Endothelial cell of hepatic sinusoid (primary cell): ENCODE measurements around the gene OBSL1.

Experiments
- in situ Hi-C: cut with HindIII; loops from 2 replicates; pipeline ENCODE4 v1.10.0; 2017; ENCODE audit warnings: low sequenced_read_pairs

Gene OBSL1

GRCh38 chr2:219515874-219516629 is 55.3 kb downstream of the OBSL1 start:
- in situ Hi-C loops, result no loop called here

GRCh38 chr2:219514836-219515235 is 56.5 kb downstream of the OBSL1 start:
- in situ Hi-C loops, result no loop called here

GRCh38 chr2:219514196-219514761 is 57.1 kb downstream of the OBSL1 start, which contains the start of gene ASIC4:
Gene ASIC4 (plus strand): TSS chr2:219514482. CDS start chr2:219514725, 243 bp downstream.
- in situ Hi-C loops, result no loop called here

- in situ Hi-C loops, result no loop called here
Observed at GRCh38 chr2:219513787-219514186, 57.6 kb downstream of the OBSL1 start.

GRCh38 chr2:219512524-219513216 is 58.7 kb downstream of the OBSL1 start:
- in situ Hi-C loops, result no loop called here

- in situ Hi-C loops, result no loop called here
Observed at GRCh38 chr2:219511547-219512325, 59.6 kb downstream of the OBSL1 start.

- in situ Hi-C loops, result no loop called here
Observed at GRCh38 chr2:219510512-219511135, 60.7 kb downstream of the OBSL1 start.

- in situ Hi-C loops, result loop anchor here (5.0 kb wide), 1 partner anchor 38 kb away; no protein-coding TSS in a partner anchor
Observed at GRCh38 chr2:219509780-219510511, 61.4 kb downstream of the OBSL1 start.

- in situ Hi-C loops, result loop anchor here (5.0 kb wide), 1 partner anchor 37 kb away; no protein-coding TSS in a partner anchor
Observed at GRCh38 chr2:219508971-219509779, 62.2 kb downstream of the OBSL1 start.

GRCh38 chr2:219508444-219508734 is 63.0 kb downstream of the OBSL1 start:
- in situ Hi-C loops, result loop anchor here (5.0 kb wide), 1 partner anchor 36 kb away; no protein-coding TSS in a partner anchor

- in situ Hi-C loops, result loop anchor here (5.0 kb wide), 1 partner anchor 36 kb away; no protein-coding TSS in a partner anchor
Observed at GRCh38 chr2:219507581-219508443, 63.5 kb downstream of the OBSL1 start.

GRCh38 chr2:219506802-219507526 is 64.4 kb downstream of the OBSL1 start:
- in situ Hi-C loops, result loop anchor here (5.0 kb wide), 1 partner anchor 35 kb away; no protein-coding TSS in a partner anchor

GRCh38 chr2:219506153-219506801 is 65.1 kb downstream of the OBSL1 start:
- in situ Hi-C loops, result loop anchor here (5.0 kb wide), 1 partner anchor 34 kb away; no protein-coding TSS in a partner anchor

GRCh38 chr2:219505585-219505984 is 65.8 kb downstream of the OBSL1 start:
- in situ Hi-C loops, result loop anchor here (5.0 kb wide), 1 partner anchor 33 kb away; no protein-coding TSS in a partner anchor

GRCh38 chr2:219502618-219503017 is 68.7 kb downstream of the OBSL1 start:
- in situ Hi-C loops, result loop anchor here (5.0 kb wide), 1 partner anchor 40 kb away; the partner anchor contains the start of genes CHPF and TMEM198

- in situ Hi-C loops, result loop anchor here (5.0 kb wide), 1 partner anchor 40 kb away; the partner anchor contains the start of genes CHPF and TMEM198
Observed at GRCh38 chr2:219501849-219502248, 69.5 kb downstream of the OBSL1 start.
